GM18907 (cell line): ENCODE data around the gene RGS4.

ENCODE experiments used
- ATAC-seq: cut with Tn5 transposase; IDR thresholded peaks from one replicate; pipeline ENCODE4 v1.9.1; 2021; ENCODE audit warnings: mild to moderate bottlenecking, moderate library complexity; ENCODE audit not compliant: unreplicated experiment

The RGS4 gene

GRCh38 chr1:163094589-163094988 is 25.4 kb downstream of the RGS4 start:
- ATAC-seq: no peak

- no peak for ATAC-seq
Measured at GRCh38 chr1:163095213-163095612, 26.1 kb downstream of the RGS4 start.

GRCh38 chr1:163102590-163102989 is 33.4 kb downstream of the RGS4 start:
- no peak for ATAC-seq

GRCh38 chr1:163104385-163105099 is 35.4 kb downstream of the RGS4 start:
- ATAC-seq: no peak

- ATAC-seq: no peak
Measured at GRCh38 chr1:163106364-163106987, 37.3 kb downstream of the RGS4 start.

GRCh38 chr1:163107655-163108054 is 38.5 kb downstream of the RGS4 start:
- no peak for ATAC-seq

GRCh38 chr1:163115887-163116286 is 46.7 kb downstream of the RGS4 start:
- ATAC-seq: no peak

GRCh38 chr1:163119707-163120106 is 50.5 kb downstream of the RGS4 start:
- ATAC-seq: no peak

- ATAC-seq: no peak
Measured at GRCh38 chr1:163120372-163120771, 51.2 kb downstream of the RGS4 start.

GRCh38 chr1:163124812-163125211 is 55.7 kb downstream of the RGS4 start:
- no peak for ATAC-seq
